ENCODE data around the gene PPBP.

Gene PPBP

GRCh38 chr4:73947239-73947985 lies 40.6 kb downstream of the PPBP start:
- DNase-seq = no peak

- no peak for DNase-seq
Measured at GRCh38 chr4:73945674-73946449, 42.1 kb downstream of the PPBP start.

- DNase-seq = no peak
Measured at GRCh38 chr4:73945140-73945539, 42.9 kb downstream of the PPBP start.

- no peak for DNase-seq
Measured at GRCh38 chr4:73944061-73944875, 43.7 kb downstream of the PPBP start.

GRCh38 chr4:73943555-73943954 lies 44.4 kb downstream of the PPBP start:
- DNase-seq = no peak

- no peak for DNase-seq
Measured at GRCh38 chr4:73936969-73937368, 51.0 kb downstream of the PPBP start.

Data from activated gamma-delta T cell treated with Interleukin-2 at 50 U/mL for 16 hours (primary cell).